PC-3 (cell line): ENCODE measurements around the gene LAMC2.

Source experiments
- EZH2 ChIP-seq: fragments of 300-600 bp; sonication (generic); IDR thresholded peaks from one replicate; pipeline ENCODE4 v1.6.1; 2017; ENCODE audit warnings: antibody characterized with exemption, mild to moderate bottlenecking, low read length; ENCODE audit not compliant: unreplicated experiment
- EZH2phosphoT487 ChIP-seq: fragments of 300-600 bp; sonication (generic); IDR thresholded peaks from 2 replicates; pipeline ENCODE4 v1.6.1; 2018; ENCODE audit warnings: mild to moderate bottlenecking, antibody characterized with exemption, low read length, borderline replicate concordance
- TF ChIP-seq, protein P1 (sequence below): fragments of 300-600 bp; sonication (generic); conservative IDR thresholded peaks from 2 replicates; pipeline ENCODE4 v1.5.1; 2017; ENCODE audit warnings: antibody characterized with exemption, low read depth, mild to moderate bottlenecking, low read length

DNA sequence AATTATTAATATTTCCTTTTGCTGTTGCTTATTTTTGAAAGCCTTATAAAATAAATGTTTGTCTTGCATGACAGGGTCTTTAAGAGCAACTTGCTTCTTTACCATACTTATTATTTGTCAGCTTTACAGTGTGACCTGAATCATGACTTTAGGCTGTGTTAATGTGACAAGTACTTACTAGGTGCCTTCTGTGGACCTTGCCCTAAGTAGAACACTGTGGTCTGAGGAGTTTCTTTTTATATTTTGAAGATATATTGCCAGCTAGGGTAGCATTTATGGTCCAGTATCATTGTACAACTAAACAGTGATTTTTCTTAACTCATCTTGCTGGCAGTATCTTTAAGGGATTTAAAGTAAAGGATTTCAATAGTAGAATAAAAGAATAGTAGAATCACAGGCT, 45.4 kb upstream of the LAMC2 start:
- TF ChIP-seq, protein P1, sequence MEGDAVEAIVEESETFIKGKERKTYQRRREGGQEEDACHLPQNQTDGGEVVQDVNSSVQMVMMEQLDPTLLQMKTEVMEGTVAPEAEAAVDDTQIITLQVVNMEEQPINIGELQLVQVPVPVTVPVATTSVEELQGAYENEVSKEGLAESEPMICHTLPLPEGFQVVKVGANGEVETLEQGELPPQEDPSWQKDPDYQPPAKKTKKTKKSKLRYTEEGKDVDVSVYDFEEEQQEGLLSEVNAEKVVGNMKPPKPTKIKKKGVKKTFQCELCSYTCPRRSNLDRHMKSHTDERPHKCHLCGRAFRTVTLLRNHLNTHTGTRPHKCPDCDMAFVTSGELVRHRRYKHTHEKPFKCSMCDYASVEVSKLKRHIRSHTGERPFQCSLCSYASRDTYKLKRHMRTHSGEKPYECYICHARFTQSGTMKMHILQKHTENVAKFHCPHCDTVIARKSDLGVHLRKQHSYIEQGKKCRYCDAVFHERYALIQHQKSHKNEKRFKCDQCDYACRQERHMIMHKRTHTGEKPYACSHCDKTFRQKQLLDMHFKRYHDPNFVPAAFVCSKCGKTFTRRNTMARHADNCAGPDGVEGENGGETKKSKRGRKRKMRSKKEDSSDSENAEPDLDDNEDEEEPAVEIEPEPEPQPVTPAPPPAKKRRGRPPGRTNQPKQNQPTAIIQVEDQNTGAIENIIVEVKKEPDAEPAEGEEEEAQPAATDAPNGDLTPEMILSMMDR = no peak
- no peak for TF ChIP-seq EZH2
- TF ChIP-seq EZH2phosphoT487 = no peak
